HG02642 (cell line): ENCODE results near the gene CDH13.

Experiments
- ATAC-seq: cut with Tn5 transposase; IDR thresholded peaks from one replicate; pipeline ENCODE4 v1.9.1; 2021; ENCODE audit warnings: mild to moderate bottlenecking; ENCODE audit not compliant: unreplicated experiment, poor library complexity

Gene CDH13

GRCh38 chr16:82769845-82770244, 143.1 kb downstream of the CDH13 start:
- no peak for ATAC-seq

- ATAC-seq, result no peak
Measured at GRCh38 chr16:82772215-82772614, 145.4 kb downstream of the CDH13 start.

GRCh38 chr16:82773018-82773417, 146.2 kb downstream of the CDH13 start:
- no peak for ATAC-seq

GRCh38 chr16:82776470-82777146, 149.8 kb downstream of the CDH13 start:
- no peak for ATAC-seq

GRCh38 chr16:82782715-82783251, 156.0 kb downstream of the CDH13 start:
- ATAC-seq, result no peak

GRCh38 chr16:82783933-82784572, 157.3 kb downstream of the CDH13 start:
- ATAC-seq, result no peak

- ATAC-seq, result no peak
Measured at GRCh38 chr16:82784573-82784968, 157.8 kb downstream of the CDH13 start.

- no peak for ATAC-seq
Measured at GRCh38 chr16:82788225-82788624, 161.5 kb downstream of the CDH13 start.

GRCh38 chr16:82788919-82789318, 162.2 kb downstream of the CDH13 start:
- ATAC-seq, result no peak

GRCh38 chr16:82792693-82793092, 165.9 kb downstream of the CDH13 start:
- no peak for ATAC-seq

GRCh38 chr16:82793528-82794245, 166.9 kb downstream of the CDH13 start:
- ATAC-seq, result no peak

- no peak for ATAC-seq
Measured at GRCh38 chr16:82796047-82796446, 169.3 kb downstream of the CDH13 start.

- ATAC-seq, result no peak
Measured at GRCh38 chr16:82801361-82801760, 174.6 kb downstream of the CDH13 start.

- ATAC-seq, result no peak
Measured at GRCh38 chr16:82805866-82806265, 179.1 kb downstream of the CDH13 start.

- no peak for ATAC-seq
Measured at GRCh38 chr16:82807311-82807710, 180.5 kb downstream of the CDH13 start.

- ATAC-seq, result no peak
Measured at GRCh38 chr16:82808036-82808435, 181.3 kb downstream of the CDH13 start.

- ATAC-seq, result no peak
Measured at GRCh38 chr16:82810077-82810476, 183.3 kb downstream of the CDH13 start.

- ATAC-seq, result no peak
Measured at GRCh38 chr16:82814059-82814458, 187.3 kb downstream of the CDH13 start.

- no peak for ATAC-seq
Measured at GRCh38 chr16:82819286-82819685, 192.5 kb downstream of the CDH13 start.

GRCh38 chr16:82820855-82821254, 194.1 kb downstream of the CDH13 start:
- ATAC-seq, result no peak

GRCh38 chr16:82824408-82824807, 197.6 kb downstream of the CDH13 start:
- no peak for ATAC-seq
